SK-N-SH (cell line): Measurements from ENCODE around the gene FUCA1. TPM values are rescaled to one million over a fixed set of nuclear protein-coding genes. Genes with fewer than 3 reads are reported as not detected.
"Not testable (repeated sequence)": the region's sequence is repeated elsewhere in the genome, so short reads cannot be mapped to it uniquely, and the experiment has no call there.

ENCODE experiments used
- CTCF ChIA-PET: fragments of 300-600, 350-600 bp; formaldehyde crosslinking; extraction: SDS; loops from one replicate; lab custom pipeline; 2021; lab: Yijun Ruan, JAX
- POLR2A ChIA-PET: fragments of 350-600 bp; sonication (Branson Sonifier 250); formaldehyde crosslinking; extraction: SDS; loops from one replicate; lab custom pipeline; 2020; ENCODE audit warnings: antibody characterized with exemption, inconsistent platforms; lab: Yijun Ruan, JAX
- DNase-seq: peaks from one replicate; pipeline ENCODE4 v3.0.0; 2012
- H2AFZ ChIP-seq: fragments of 200-600 bp; sonication (generic); 2 replicates; pipeline ENCODE4 v1.8.1; 2016; ENCODE audit warnings: antibody characterized with exemption, mild to moderate bottlenecking, low read depth
- H3F3A ChIP-seq: fragments of 200-600 bp; sonication (generic); replicated peaks from 2 replicates; pipeline ENCODE3; 2016; ENCODE audit warnings: antibody characterized with exemption, mild to moderate bottlenecking; ENCODE audit not compliant: insufficient read depth
- H3K27ac ChIP-seq, 2 experiments: fragments of 200-500 bp in 1 of 2; fragments of 200-600 bp in 1 of 2; sonication (Bioruptor generic) in 1 of 2; sonication (generic), shearing (Covaris generic) in 1 of 2; 2 replicates each; pipeline versions ENCODE4 v1.5.1 to v1.6.1; 2014 to 2016; ENCODE audit warnings: low read depth in 2 of 2, inconsistent platforms in 1 of 2, low read length in 1 of 2, mild to moderate bottlenecking in 1 of 2, mixed read lengths in 1 of 2
- H3K27me3 ChIP-seq: fragments of 200-600 bp; sonication (generic), shearing (Covaris generic); 2 replicates; pipeline ENCODE4 v1.6.1; 2016; ENCODE audit warnings: mixed run types; ENCODE audit not compliant: insufficient read depth
- H3K36me3 ChIP-seq, 2 experiments: fragments of 200-500 bp in 1 of 2; fragments of 200-600 bp in 1 of 2; sonication (Bioruptor generic) in 1 of 2; sonication (generic) in 1 of 2; replicated peaks in 1 of 2; 2 replicates each; pipeline versions ENCODE3 to v1.5.1; 2014 to 2016; ENCODE audit warnings: low read length in 1 of 2, mild to moderate bottlenecking in 1 of 2; ENCODE audit not compliant: insufficient read depth in 2 of 2, control insufficient read depth in 1 of 2
- H3K4me1 ChIP-seq, 2 experiments: fragments of 200-500 bp in 1 of 2; fragments of 200-600 bp in 1 of 2; sonication (Bioruptor generic) in 1 of 2; sonication (generic), shearing (Covaris generic) in 1 of 2; 2 replicates each; pipeline versions ENCODE4 v1.5.1 to v1.6.1; 2014 to 2016; ENCODE audit warnings: low read depth in 1 of 2, low read length in 1 of 2, mixed run types in 1 of 2; ENCODE audit not compliant: insufficient read depth in 2 of 2, control insufficient read depth in 1 of 2
- H3K4me2 ChIP-seq: fragments of 200-600 bp; sonication (generic), shearing (Covaris generic); 2 replicates; pipeline ENCODE4 v1.6.1; 2017; ENCODE audit warnings: mixed run types
- H3K4me3 ChIP-seq, 2 experiments: fragments of 200-500 bp in 1 of 2; fragments of 200-600 bp in 1 of 2; sonication (Bioruptor generic) in 1 of 2; sonication (generic), shearing (Covaris generic) in 1 of 2; 2 replicates each; pipeline versions ENCODE4 v1.5.1 to v1.8.1; 2014 to 2016; ENCODE audit warnings: low read depth in 2 of 2, inconsistent platforms in 1 of 2, low read length in 1 of 2, mild to moderate bottlenecking in 1 of 2, mixed read lengths in 1 of 2, moderate library complexity in 1 of 2
- H3K79me2 ChIP-seq: fragments of 200-600 bp; sonication (generic); 2 replicates; pipeline ENCODE4 v1.8.1; 2017; ENCODE audit warnings: mild to moderate bottlenecking; ENCODE audit not compliant: insufficient read depth
- H3K9ac ChIP-seq: fragments of 200-600 bp; sonication (generic); 2 replicates; pipeline ENCODE4 v1.6.1; 2017; ENCODE audit warnings: mixed run types
- H3K9me2 ChIP-seq: fragments of 200-600 bp; sonication (generic); 2 replicates; pipeline ENCODE4 v1.6.1; 2017; ENCODE audit warnings: mixed run types
- H3K9me3 ChIP-seq: fragments of 200-600 bp; sonication (generic); 2 replicates; pipeline ENCODE4 v1.6.1; 2017; ENCODE audit warnings: mixed run types, mild to moderate bottlenecking, moderate library complexity
- H4K20me1 ChIP-seq: fragments of 200-600 bp; sonication (generic); 2 replicates; pipeline ENCODE4 v1.6.1; 2017; ENCODE audit warnings: mild to moderate bottlenecking, mixed run types; ENCODE audit not compliant: insufficient read depth
- CHD2 ChIP-seq: fragments of 150-350 bp; IDR thresholded peaks from 2 replicates; pipeline ENCODE4 v1.6.1; 2018; ENCODE audit warnings: low read length; ENCODE audit not compliant: partially characterized antibody
- CTCF ChIP-seq: fragments of 200-600 bp; sonication (generic); IDR thresholded peaks from 2 replicates; pipeline ENCODE4 v1.6.1; 2017; ENCODE audit warnings: antibody characterized with exemption, mild to moderate bottlenecking, moderate library complexity
- RAD21 ChIP-seq: IDR thresholded peaks from 2 replicates; pipeline ENCODE4 v1.6.1; 2012; ENCODE audit warnings: mild to moderate bottlenecking, low read length
- RCOR1 ChIP-seq: fragments of 150-350 bp; IDR thresholded peaks from 2 replicates; pipeline ENCODE4 v1.6.1; 2017; ENCODE audit warnings: antibody characterized with exemption, low read length
- REST ChIP-seq: IDR thresholded peaks from 2 replicates; pipeline ENCODE4 v1.6.1; 2012; ENCODE audit warnings: mild to moderate bottlenecking, low read depth, low read length, moderate library complexity
- RXRA ChIP-seq: IDR thresholded peaks from 2 replicates; pipeline ENCODE4 v1.4.0; 2012; ENCODE audit warnings: low read depth, mild to moderate bottlenecking, borderline replicate concordance
- SIN3A ChIP-seq: IDR thresholded peaks from 2 replicates; pipeline ENCODE4 v1.6.1; 2012; ENCODE audit warnings: low read depth, mild to moderate bottlenecking, low read length, moderate library complexity, borderline replicate concordance
- TAF1 ChIP-seq: IDR thresholded peaks from 2 replicates; pipeline ENCODE4 v1.6.1; 2012; ENCODE audit warnings: low read depth, mild to moderate bottlenecking, low read length, moderate library complexity, borderline replicate concordance
- WGBS: methylation state at CpG from one replicate; pipeline ENCODE4 v1.1.6; 2017; ENCODE audit warnings: low lambda C conversion rate; 5-methylcytosine and 5-hydroxymethylcytosine counted together
- polyA plus RNA-seq, 3 experiments: library from polyadenylated mRNA; depleted of rRNA; stranded (reverse); fragments of >200 nt; gene quantifications; 2 replicates each; pipeline ENCODE4 v1.2.3, GENCODE V29; 2012
- TF ChIP-seq, protein P1 (sequence below): IDR thresholded peaks from 2 replicates; pipeline ENCODE4 v1.4.0; 2012; ENCODE audit warnings: low read depth

Gene FUCA1
- polyA plus RNA-seq, 1 of the 3 experiments (the other 2 are of a cell fraction): 31.9 TPM

DNA sequence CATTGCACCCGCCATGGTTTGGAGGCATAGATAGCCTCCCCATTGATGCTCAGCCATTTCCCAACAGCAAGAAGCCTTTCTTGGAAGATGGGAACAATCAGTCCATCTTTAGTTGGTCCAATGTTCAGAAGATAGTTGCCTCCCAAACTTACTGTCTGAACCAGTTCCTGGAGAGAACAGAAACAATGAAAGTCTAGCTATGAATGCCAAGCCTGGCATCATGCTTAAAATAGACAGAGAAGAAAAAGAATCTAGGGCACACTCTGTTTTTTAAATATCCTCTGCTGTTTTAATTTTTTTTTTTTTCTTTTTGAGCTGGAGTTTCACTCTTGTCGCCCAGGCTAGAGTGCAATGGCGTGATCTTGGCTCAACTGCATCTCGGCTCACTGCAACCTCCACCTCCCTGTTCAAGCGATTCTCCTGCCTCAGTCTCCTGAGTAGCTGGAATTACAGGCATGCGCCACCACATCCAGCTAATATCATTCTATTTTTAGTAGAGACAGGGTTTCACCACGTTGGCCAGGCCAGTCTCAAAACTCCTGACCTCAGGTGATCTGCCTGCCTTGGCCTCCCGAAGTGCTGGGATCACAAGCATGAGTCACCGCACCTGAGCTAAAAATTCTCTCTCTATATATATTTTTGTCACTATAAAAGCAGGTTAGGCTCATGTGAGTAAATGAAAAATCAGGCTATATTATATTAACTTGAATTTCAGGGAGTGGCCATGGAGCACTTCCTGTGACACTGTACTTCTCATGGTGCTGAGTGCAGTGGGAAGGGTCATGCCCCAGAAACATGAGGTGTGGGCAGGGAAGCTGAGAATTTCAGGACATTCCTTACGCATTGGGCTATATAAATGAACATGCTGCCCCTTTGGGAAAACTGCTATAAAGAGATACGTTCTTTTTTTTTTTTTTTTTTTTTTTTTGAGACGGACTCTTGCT, 19.1 kb downstream of the FUCA1 start:
- 90% methylated on average over 12 of the region's 12 CpGs for WGBS
- Histone ChIP-seq H3K36me3 (peaks cover 7 to 27% of the 10 kb centered on the region in 2 experiments), H2AFZ (no peak overlapping the region), H3K4me1 (no peaks in the 10 kb centered on the region), H3K4me2 (no peak overlapping the region), H3K9me3 (no peaks in the 10 kb centered on the region), H3K79me2 (no peaks in the 10 kb centered on the region), H3K9me2 (no peaks in the 10 kb centered on the region), H4K20me1 (no peaks in the 10 kb centered on the region), H3F3A (no peaks in the 10 kb centered on the region), H3K9ac (no peak overlapping the region), H3K27me3 (no peaks in the 10 kb centered on the region), H3K4me3 (no peak overlapping the region), H3K27ac (no peak overlapping the region)
- ChIA-PET CTCF (interaction anchor here (0.7 to 1.0 kb wide), 4 partner anchors 15 to 77 kb away, joined by 3 read pairs; partner anchors contain the start of gene FUCA1), POLR2A (no interaction called here)
- TF ChIP-seq CTCF: no peak
- no peak for TF ChIP-seq CHD2
- no peak for TF ChIP-seq RXRA
- no peak for TF ChIP-seq RCOR1
- TF ChIP-seq RAD21: no peak
- no peak for TF ChIP-seq SIN3A
- DNase-seq: no peak

DNA sequence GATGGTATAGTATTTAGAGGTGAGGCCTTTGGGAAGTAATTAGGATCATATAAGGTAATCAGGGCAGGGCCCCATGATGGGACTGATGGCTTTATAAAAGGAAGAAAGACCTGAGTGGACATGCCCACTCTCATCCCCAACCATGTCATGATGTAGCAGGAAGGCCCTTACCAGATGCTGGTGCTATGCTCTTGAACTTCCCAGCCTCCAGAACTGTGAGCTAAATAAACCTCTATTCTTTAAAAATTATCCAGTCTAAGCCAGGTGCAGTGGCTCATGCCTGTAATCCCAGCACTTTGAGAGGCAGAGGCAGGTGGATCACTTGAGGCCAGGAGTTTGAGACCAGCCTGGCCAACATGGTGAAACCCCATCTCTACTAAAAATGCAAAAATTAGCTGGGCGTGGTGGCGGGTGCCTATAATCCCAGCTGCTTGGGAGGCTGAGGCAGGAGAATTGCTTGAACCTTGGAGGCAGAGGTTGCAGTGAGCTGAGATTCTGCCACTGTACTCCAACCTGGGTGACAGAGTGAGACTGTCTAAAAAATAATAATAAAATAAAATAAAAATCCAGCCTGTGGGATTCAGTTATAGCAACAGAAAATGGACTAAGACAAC, 20.5 kb downstream of the FUCA1 start:
- not testable (repeated sequence) for H2AFZ ChIP-seq, H3K4me1 ChIP-seq, H3K9ac ChIP-seq, H3K4me2 ChIP-seq, H3K79me2 ChIP-seq, H3F3A ChIP-seq, H3K9me3 ChIP-seq, H3K4me3 ChIP-seq, H3K27ac ChIP-seq, H3K27me3 ChIP-seq, DNase-seq, H3K9me2 ChIP-seq, H4K20me1 ChIP-seq
- POLR2A ChIA-PET: interaction anchor here (0.6 kb wide), 1 partner anchor 22 kb away, joined by 3 read pairs; no protein-coding TSS in a partner anchor
- WGBS: 100% methylated on average over 2 of the region's 2 CpGs
- CTCF ChIA-PET: interaction anchor here (0.8 kb wide), 1 partner anchor 37 kb away, joined by 3 read pairs; no protein-coding TSS in a partner anchor
- peaks cover 7 to 27% of the 10 kb centered on the region in 2 experiments for H3K36me3 ChIP-seq

DNA sequence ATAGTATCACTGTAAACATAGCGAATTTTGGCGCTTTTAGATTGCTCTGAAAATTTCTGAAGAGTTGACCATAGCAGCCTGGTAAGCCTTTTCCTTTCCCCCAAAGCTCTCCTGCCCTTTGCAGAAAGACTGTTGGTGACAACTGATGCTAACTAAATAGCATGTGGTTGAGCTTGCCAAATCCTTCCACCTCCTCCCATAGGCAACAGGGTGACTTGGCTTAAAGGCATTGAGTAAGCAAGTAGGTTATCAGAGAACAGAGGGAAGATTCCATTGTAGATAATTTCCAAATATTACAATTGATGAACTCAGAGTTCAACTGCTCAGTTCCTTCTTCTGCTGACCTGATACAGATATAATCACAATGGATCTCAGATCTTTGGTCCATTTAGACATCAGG, 22.9 kb downstream of the FUCA1 start:
- ChIA-PET POLR2A (no interaction called here), CTCF (interaction anchor here (0.9 kb wide), 1 partner anchor 38 kb away, joined by 3 read pairs; no protein-coding TSS in a partner anchor)
- Histone ChIP-seq H4K20me1 (no peaks in the 10 kb centered on the region), H3K27me3 (no peaks in the 10 kb centered on the region), H3K36me3 (peaks cover 7 to 27% of the 10 kb centered on the region in 2 experiments), H3K9ac (no peak overlapping the region), H2AFZ (no peak overlapping the region), H3K4me2 (no peak overlapping the region), H3K79me2 (no peaks in the 10 kb centered on the region), H3K9me2 (no peaks in the 10 kb centered on the region), H3K4me1 (no peaks in the 10 kb centered on the region), H3K27ac (no peak overlapping the region), H3K9me3 (no peaks in the 10 kb centered on the region), H3F3A (no peaks in the 10 kb centered on the region), H3K4me3 (no peak overlapping the region)
- no peak for DNase-seq
- TF ChIP-seq, protein P1, sequence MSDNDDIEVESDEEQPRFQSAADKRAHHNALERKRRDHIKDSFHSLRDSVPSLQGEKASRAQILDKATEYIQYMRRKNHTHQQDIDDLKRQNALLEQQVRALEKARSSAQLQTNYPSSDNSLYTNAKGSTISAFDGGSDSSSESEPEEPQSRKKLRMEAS: no peak
- TF ChIP-seq REST: no peak
- TF ChIP-seq TAF1: no peak
- WGBS: 93% methylated on average over 2 of the region's 2 CpGs
